ENCODE results near the gene NCKAP5.

DNA sequence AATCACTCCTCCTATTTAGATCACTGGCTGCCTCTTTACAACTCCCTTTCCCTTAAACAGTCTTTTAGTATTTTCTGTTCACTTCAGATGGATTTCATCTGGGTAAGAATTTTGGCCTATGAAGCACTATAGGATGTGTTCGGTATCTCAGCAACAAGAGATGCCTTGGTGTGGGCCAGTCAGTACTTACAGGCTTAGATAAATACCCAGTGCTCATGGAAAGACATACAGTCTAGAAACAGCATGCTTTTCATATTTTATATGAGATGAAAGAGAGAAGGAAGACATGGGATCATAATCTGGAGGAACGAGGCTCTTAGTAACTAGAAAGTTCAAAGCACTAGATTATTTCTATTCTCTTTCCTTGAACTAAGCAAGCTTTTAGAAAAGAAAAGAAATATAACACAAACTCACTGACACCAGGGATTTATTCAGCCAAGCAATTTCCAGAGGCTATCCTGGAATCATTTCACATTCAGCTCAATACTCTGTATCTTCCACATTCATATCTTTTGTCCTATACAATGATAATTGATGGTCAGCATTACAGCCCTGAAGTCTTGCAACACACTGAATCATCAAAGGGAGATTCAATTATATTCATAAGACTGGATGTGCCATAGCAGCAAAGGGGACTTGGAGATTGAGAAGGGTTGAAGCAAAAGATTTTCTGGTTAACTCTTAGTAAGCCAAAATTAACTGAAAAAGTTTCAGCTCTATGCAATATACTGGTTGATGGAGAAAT, 489.4 kb downstream of the NCKAP5 start:
- TF ChIP-seq, protein P1, sequence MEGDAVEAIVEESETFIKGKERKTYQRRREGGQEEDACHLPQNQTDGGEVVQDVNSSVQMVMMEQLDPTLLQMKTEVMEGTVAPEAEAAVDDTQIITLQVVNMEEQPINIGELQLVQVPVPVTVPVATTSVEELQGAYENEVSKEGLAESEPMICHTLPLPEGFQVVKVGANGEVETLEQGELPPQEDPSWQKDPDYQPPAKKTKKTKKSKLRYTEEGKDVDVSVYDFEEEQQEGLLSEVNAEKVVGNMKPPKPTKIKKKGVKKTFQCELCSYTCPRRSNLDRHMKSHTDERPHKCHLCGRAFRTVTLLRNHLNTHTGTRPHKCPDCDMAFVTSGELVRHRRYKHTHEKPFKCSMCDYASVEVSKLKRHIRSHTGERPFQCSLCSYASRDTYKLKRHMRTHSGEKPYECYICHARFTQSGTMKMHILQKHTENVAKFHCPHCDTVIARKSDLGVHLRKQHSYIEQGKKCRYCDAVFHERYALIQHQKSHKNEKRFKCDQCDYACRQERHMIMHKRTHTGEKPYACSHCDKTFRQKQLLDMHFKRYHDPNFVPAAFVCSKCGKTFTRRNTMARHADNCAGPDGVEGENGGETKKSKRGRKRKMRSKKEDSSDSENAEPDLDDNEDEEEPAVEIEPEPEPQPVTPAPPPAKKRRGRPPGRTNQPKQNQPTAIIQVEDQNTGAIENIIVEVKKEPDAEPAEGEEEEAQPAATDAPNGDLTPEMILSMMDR (IDR thresholded peaks at IDR 0.05; ENCODE audit: insufficient read depth, low read depth, low read length) = no peak
- no peak for TF ChIP-seq EZH2 (IDR thresholded peaks at IDR 0.05; ENCODE audit: insufficient read depth, low read length)
